B cell (primary cell): ENCODE measurements around the gene CPNE5.

Experiments used
- EZH2 ChIP-seq: IDR thresholded peaks from 2 replicates; pipeline ENCODE4 v1.6.1; 2012; ENCODE audit warnings: borderline replicate concordance, low read depth, mild to moderate bottlenecking, moderate library complexity, low read length; ENCODE audit not compliant: insufficient read depth, poor library complexity, severe bottlenecking
- TF ChIP-seq, protein P1 (sequence below): fragments of 200-600 bp; IDR thresholded peaks from one replicate; pipeline ENCODE4 v1.8.0; 2022; ENCODE audit warnings: antibody characterized with exemption, mild to moderate bottlenecking

DNA sequence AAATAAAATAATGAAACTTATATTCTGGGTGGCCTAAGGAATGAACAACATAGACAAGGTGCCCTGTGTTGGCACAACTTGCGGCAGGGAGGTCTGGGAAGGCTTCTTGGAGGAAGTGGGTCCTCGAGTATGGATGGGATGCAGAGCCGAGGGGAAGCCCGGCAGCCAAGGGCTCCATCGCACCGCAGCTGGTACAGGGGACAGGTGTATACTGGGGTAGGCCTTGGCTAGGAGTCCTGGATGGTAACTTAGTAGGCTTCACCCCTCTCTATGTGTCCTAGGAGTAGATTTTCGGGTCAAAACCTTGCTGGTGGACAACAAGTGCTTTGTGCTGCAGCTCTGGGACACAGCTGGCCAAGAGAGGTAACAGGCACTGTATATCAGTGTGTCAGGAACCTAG lies 113.7 kb downstream of the CPNE5 start:
- TF ChIP-seq, protein P1, sequence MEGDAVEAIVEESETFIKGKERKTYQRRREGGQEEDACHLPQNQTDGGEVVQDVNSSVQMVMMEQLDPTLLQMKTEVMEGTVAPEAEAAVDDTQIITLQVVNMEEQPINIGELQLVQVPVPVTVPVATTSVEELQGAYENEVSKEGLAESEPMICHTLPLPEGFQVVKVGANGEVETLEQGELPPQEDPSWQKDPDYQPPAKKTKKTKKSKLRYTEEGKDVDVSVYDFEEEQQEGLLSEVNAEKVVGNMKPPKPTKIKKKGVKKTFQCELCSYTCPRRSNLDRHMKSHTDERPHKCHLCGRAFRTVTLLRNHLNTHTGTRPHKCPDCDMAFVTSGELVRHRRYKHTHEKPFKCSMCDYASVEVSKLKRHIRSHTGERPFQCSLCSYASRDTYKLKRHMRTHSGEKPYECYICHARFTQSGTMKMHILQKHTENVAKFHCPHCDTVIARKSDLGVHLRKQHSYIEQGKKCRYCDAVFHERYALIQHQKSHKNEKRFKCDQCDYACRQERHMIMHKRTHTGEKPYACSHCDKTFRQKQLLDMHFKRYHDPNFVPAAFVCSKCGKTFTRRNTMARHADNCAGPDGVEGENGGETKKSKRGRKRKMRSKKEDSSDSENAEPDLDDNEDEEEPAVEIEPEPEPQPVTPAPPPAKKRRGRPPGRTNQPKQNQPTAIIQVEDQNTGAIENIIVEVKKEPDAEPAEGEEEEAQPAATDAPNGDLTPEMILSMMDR: no peak
- no peak for TF ChIP-seq EZH2
